ENCODE data around the gene PIEZO1. TPM values are rescaled to one million over a fixed set of nuclear protein-coding genes. Genes with fewer than 3 reads are reported as not detected.

The PIEZO1 gene
- total RNA-seq (2022; extraction: Qiagen RNA extraction): 112 to 144 TPM (median 132 TPM) in 5 replicates

GRCh38 chr16:88785106-88785924 is at the start of gene PIEZO1:
PIEZO1 (minus strand) TSS chr16:88785220; CDS start chr16:88784964, 256 bp downstream.

GRCh38 chr16:88811769-88812512 is 26.9 kb upstream of the PIEZO1 start, which contains the start of gene APRT:
APRT (minus strand) TSS chr16:88811928; CDS start chr16:88811899, 29 bp downstream.

GRCh38 chr16:88803264-88803987 is 18.4 kb upstream of the PIEZO1 start, which contains the start of gene CDT1:
CDT1 (plus strand) TSS chr16:88803789; CDS start chr16:88803832, 43 bp downstream.

GRCh38 chr16:88706229-88706964 is 78.6 kb downstream of the PIEZO1 start, which contains the start of the genes CTU2 and RNF166:
CTU2 (plus strand) TSS chr16:88706503; CDS start chr16:88706531, 28 bp downstream.
RNF166 (minus strand) TSS chr16:88706408; CDS start chr16:88706325, 83 bp downstream.

GRCh38 chr16:88686439-88687253 is 98.4 kb downstream of the PIEZO1 start, which contains the start of gene SNAI3:
SNAI3 (minus strand) TSS chr16:88686507; CDS start chr16:88686406, 101 bp downstream.

Other genes with a start within 250 kb of the PIEZO1 start
- 45.0 to 57.7 TPM (median 47.4 TPM) in 5 replicates for gene ZC3H18, start 214.8 kb downstream of the PIEZO1 start, total RNA-seq (2022; extraction: Qiagen RNA extraction)
- not detected in 5 replicates for gene IL17C, start 146.6 kb downstream of the PIEZO1 start, total RNA-seq (2022; extraction: Qiagen RNA extraction)
- gene CYBA, start 134.2 kb downstream of the PIEZO1 start, total RNA-seq (2022; extraction: Qiagen RNA extraction): 232 to 308 TPM (median 278 TPM) in 5 replicates
- 17.5 to 22.5 TPM (median 20.5 TPM) in 5 replicates for gene MVD, start 122.1 kb downstream of the PIEZO1 start, total RNA-seq (2022; extraction: Qiagen RNA extraction)
- 0.06 to 0.24 TPM (median 0.10 TPM) in 5 replicates for gene SNAI3, start 98.7 kb downstream of the PIEZO1 start, total RNA-seq (2022; extraction: Qiagen RNA extraction)
- gene RNF166, start 78.8 kb downstream of the PIEZO1 start, total RNA-seq (2022; extraction: Qiagen RNA extraction): 13.7 to 19.1 TPM (median 17.5 TPM) in 5 replicates
- 27.6 to 32.5 TPM (median 32.0 TPM) in 5 replicates for gene CTU2, start 78.7 kb downstream of the PIEZO1 start, total RNA-seq (2022; extraction: Qiagen RNA extraction)
- gene CDT1, start 18.6 kb upstream of the PIEZO1 start, total RNA-seq (2022; extraction: Qiagen RNA extraction): 27.4 to 32.2 TPM (median 30.6 TPM) in 5 replicates
- gene APRT, start 26.7 kb upstream of the PIEZO1 start, total RNA-seq (2022; extraction: Qiagen RNA extraction): 261 to 448 TPM (median 400 TPM) in 5 replicates
- gene GALNS, start 71.7 kb upstream of the PIEZO1 start, total RNA-seq (2022; extraction: Qiagen RNA extraction): 40.1 to 48.1 TPM (median 47.0 TPM) in 5 replicates
- 97.1 to 126 TPM (median 103 TPM) in 5 replicates for gene TRAPPC2L, start 71.9 kb upstream of the PIEZO1 start, total RNA-seq (2022; extraction: Qiagen RNA extraction)
- gene PABPN1L, start 81.4 kb upstream of the PIEZO1 start, total RNA-seq (2022; extraction: Qiagen RNA extraction): not detected in 5 replicates
- 0.31 to 0.85 TPM (median 0.77 TPM) in 5 replicates for gene CBFA2T3, start 192.0 kb upstream of the PIEZO1 start, total RNA-seq (2022; extraction: Qiagen RNA extraction)

Measured in A549 treated with Hydrocortisone at 1 μM for 4 hours (cell line).